ENCODE results near the gene TEX53. TPM values are rescaled to one million over a fixed set of nuclear protein-coding genes. Genes with fewer than 3 reads are reported as not detected.
A peak's percentile ranks its signal among the peaks of the same experiment; 100 is the strongest.

TEX53 gene
- total and polyA plus RNA-seq, 11 donors, result not detected

GRCh38 chr9:114612272-114612923, 45.2 kb downstream of the TEX53 start:
- H3K4me1 ChIP-seq, result peaks cover 0 to 45% (median 13%) of the 10 kb centered on the region in 12 donors
- ATAC-seq (peak in 2 of 4 donors; percentile 8 to 13), DNase-seq (no peak)
- no peak for TF ChIP-seq CTCF (IDR thresholded peaks at IDR 0.05)
- WGBS, 4 donors, result 63 to 67% (median 64%) methylated on average over 4 of the region's 4 CpGs
- H3K36me3 ChIP-seq, result no peaks in the 10 kb centered on the region
- H3K27ac ChIP-seq, result peak overlapping the region in 7 of 12 donors; percentile 56 to 94 (median 80)
- intact Hi-C loops (cut with DNase I), result no loop called here
- no peaks in the 10 kb centered on the region for H3K9me3 ChIP-seq
- H3K4me3 ChIP-seq, result peak overlapping the region in 10 of 12 donors; percentile 64 to 95 (median 78)
- H3K27me3 ChIP-seq, result no peaks in the 10 kb centered on the region

- TF ChIP-seq CTCF (IDR thresholded peaks at IDR 0.05), result no peak
- TF ChIP-seq POLR2A (IDR thresholded peaks at IDR 0.05), result no peak
- no peaks in the 10 kb centered on the region for H3K27me3 ChIP-seq
- peak in 3 of 4 donors; percentile 75 to 89 (median 86) for ATAC-seq
- H3K27ac ChIP-seq, result peak overlapping the region; percentile 41 to 94 (median 76)
- peak; percentile 51 to 82 (median 69) for DNase-seq
- no peaks in the 10 kb centered on the region for H3K36me3 ChIP-seq
- intact Hi-C loops (cut with DNase I), result loop anchor here in 1 of 10 donors (2.0 kb wide), 1 partner anchor 21 kb away; no protein-coding TSS in a partner anchor
- H3K4me1 ChIP-seq, result peaks cover 0 to 41% (median 16%) of the 10 kb centered on the region in 12 donors
- 8 to 18% (median 13%) methylated on average over 21 to 58 of the region's 58 CpGs for WGBS, 4 donors
- H3K4me3 ChIP-seq, result peak overlapping the region; percentile 44 to 95 (median 74)
- H3K9me3 ChIP-seq, result no peaks in the 10 kb centered on the region
These were observed 45.9 kb downstream of the TEX53 start for GRCh38 chr9:114611516-114612271.

GRCh38 chr9:114608525-114608796, 49.1 kb downstream of the TEX53 start:
- DNase-seq, result no peak
- intact Hi-C loops (cut with DNase I), result loop anchor here in 1 of 10 donors (10.0 kb wide), 1 partner anchor 114 kb away; no protein-coding TSS in a partner anchor
- no peaks in the 10 kb centered on the region for H3K36me3 ChIP-seq
- TF ChIP-seq POLR2A (IDR thresholded peaks at IDR 0.05) (no peak), CTCF (IDR thresholded peaks at IDR 0.05) (no peak)
- no peaks in the 10 kb centered on the region for H3K27me3 ChIP-seq
- H3K27ac ChIP-seq, result no peak overlapping the region
- H3K4me1 ChIP-seq, result peaks cover 0 to 38% (median 21%) of the 10 kb centered on the region in 12 donors
- no peak overlapping the region for H3K4me3 ChIP-seq
- no peaks in the 10 kb centered on the region for H3K9me3 ChIP-seq
- WGBS, 4 donors, result 85 to 94% (median 93%) methylated on average over 2 of the region's 2 CpGs
- no peak for ATAC-seq
